WTC11 (cell line): Measurements from ENCODE around the gene LGALS16. TPM values are rescaled to one million over a fixed set of nuclear protein-coding genes. Genes with fewer than 3 reads are reported as not detected.

ENCODE experiments used
- ATAC-seq: fragments of 200-7000 bp; cut with Tn5 transposase; 2 replicates; pipeline ENCODE4 v1.10.0; 2021; ENCODE audit warnings: mild to moderate bottlenecking, moderate library complexity
- Bru-seq: library from RNA; stranded (reverse); fragments of 400-500 nt; gene quantifications from one replicate; lab custom pipeline; 2021; lab: Mats Ljungman, UMichigan
- CTCF ChIA-PET: fragments of 300-600 bp; sonication (Branson Sonifier 250); formaldehyde crosslinking; loops from one replicate; lab custom pipeline; 2021; ENCODE audit warnings: antibody characterized with exemption; lab: Charles Lee
- POLR2A ChIA-PET: fragments of 350-600 bp; sonication (Branson Sonifier 250); formaldehyde crosslinking; loops from one replicate; lab custom pipeline; 2021; ENCODE audit warnings: antibody characterized with exemption; lab: Charles Lee
- DNase-seq: peaks from one replicate; pipeline ENCODE4 v3.0.0; 2021; ENCODE audit warnings: low spot score
- H3K27ac Mint-ChIP-seq: 2 replicates; pipeline ENCODE4 v1.8.0; 2021; ENCODE audit warnings: mixed read lengths
- H3K27me3 Mint-ChIP-seq: 2 replicates; pipeline ENCODE4 v1.8.0; 2021; ENCODE audit warnings: low read depth, mild to moderate bottlenecking, moderate library complexity, mixed read lengths
- H3K36me3 Mint-ChIP-seq: 2 replicates; pipeline ENCODE4 v1.8.0; 2021; ENCODE audit warnings: mixed read lengths
- H3K4me1 Mint-ChIP-seq: 2 replicates; pipeline ENCODE4 v1.8.0; 2022; ENCODE audit warnings: mixed read lengths
- H3K4me3 Mint-ChIP-seq: 2 replicates; pipeline ENCODE4 v1.8.0; 2021; ENCODE audit warnings: mild to moderate bottlenecking, moderate library complexity, mixed read lengths
- H3K9me3 Mint-ChIP-seq: 2 replicates; pipeline ENCODE4 v1.8.0; 2021; ENCODE audit warnings: mixed read lengths
- AR ChIP-seq: fragments of 250-450 bp; sonication (Bioruptor Pico); IDR thresholded peaks from 2 replicates; pipeline ENCODE4 v1.9.0; 2021; ENCODE audit warnings: mild to moderate bottlenecking
- CDX4 ChIP-seq: fragments of 250-450 bp; sonication (Bioruptor Pico); IDR thresholded peaks from 2 replicates; pipeline ENCODE4 v1.9.0; 2021; ENCODE audit warnings: moderate library complexity, mild to moderate bottlenecking, inconsistent platforms, borderline replicate concordance
- E2F1 ChIP-seq: sonication (generic); formaldehyde crosslinking; IDR thresholded peaks from 2 replicates; pipeline ENCODE4 v1.8.0; 2022; ENCODE audit warnings: mild to moderate bottlenecking, missing genetic modification reagents
- E2F5 ChIP-seq: sonication (generic); formaldehyde crosslinking; IDR thresholded peaks from 2 replicates; pipeline ENCODE4 v1.8.1; 2022; ENCODE audit warnings: mild to moderate bottlenecking, moderate library complexity, missing genetic modification reagents
- ERG ChIP-seq: fragments of 250-450 bp; sonication (Bioruptor Pico); IDR thresholded peaks from 2 replicates; pipeline ENCODE4 v1.8.0; 2021; ENCODE audit warnings: mild to moderate bottlenecking
- FOXP4 ChIP-seq: sonication (generic); formaldehyde crosslinking; IDR thresholded peaks from 2 replicates; pipeline ENCODE4 v1.8.0; 2022; ENCODE audit warnings: mild to moderate bottlenecking, missing genetic modification reagents
- MYBL2 ChIP-seq: sonication (generic); formaldehyde crosslinking; IDR thresholded peaks from 2 replicates; pipeline ENCODE4 v1.8.1; 2023; ENCODE audit warnings: mild to moderate bottlenecking, moderate library complexity, missing genetic modification reagents
- OVOL2 ChIP-seq: fragments of 250-450 bp; sonication (Bioruptor Pico); IDR thresholded peaks from 2 replicates; pipeline ENCODE4 v1.9.0; 2021; ENCODE audit warnings: mild to moderate bottlenecking, borderline replicate concordance
- PRRX2 ChIP-seq: fragments of 250-450 bp; sonication (Bioruptor Pico); IDR thresholded peaks from 2 replicates; pipeline ENCODE4 v1.8.0; 2021; ENCODE audit warnings: mild to moderate bottlenecking
- TCF7 ChIP-seq: sonication (generic); formaldehyde crosslinking; IDR thresholded peaks from 2 replicates; pipeline ENCODE4 v1.8.0; 2022; ENCODE audit warnings: mild to moderate bottlenecking, low read depth, missing genetic modification reagents, moderate library complexity
- TP53 ChIP-seq: sonication (generic); formaldehyde crosslinking; IDR thresholded peaks from 2 replicates; pipeline ENCODE4 v1.8.1; 2023; ENCODE audit warnings: mild to moderate bottlenecking, missing genetic modification reagents
- ZBTB21 ChIP-seq: sonication (generic); formaldehyde crosslinking; IDR thresholded peaks from 2 replicates; pipeline ENCODE4 v1.8.1; 2023; ENCODE audit warnings: mild to moderate bottlenecking, missing genetic modification reagents, borderline replicate concordance
- ZNF121 ChIP-seq: sonication (generic); formaldehyde crosslinking; IDR thresholded peaks from 2 replicates; pipeline ENCODE4 v1.8.0; 2023; ENCODE audit warnings: missing genetic modification reagents
- ZNF532 ChIP-seq: fragments of 250-450 bp; sonication (Bioruptor Pico); IDR thresholded peaks from 2 replicates; pipeline ENCODE4 v1.9.0; 2021; ENCODE audit warnings: mild to moderate bottlenecking, borderline replicate concordance
- long read RNA-seq, 3 experiments: library from RNA in 1 of 3; library from capped mRNA in 1 of 3; library from polyadenylated mRNA in 1 of 3; unstranded in 2 of 3; stranded (forward) in 1 of 3; transcript quantifications; one replicate each; pipeline ENCODE4 v2.0.0, GENCODE V29; 2021
- total RNA-seq: library from RNA; stranded (reverse); gene quantifications from 3 replicates; pipeline ENCODE4 v1.2.3, GENCODE V29; 2021

The LGALS16 gene
- total RNA-seq, result not detected in 3 replicates
- not detected for Bru-seq, nascent RNA
- long read RNA-seq, experiment 1, result 0 reads
- long read RNA-seq, experiment 2, result 0 reads
- long read RNA-seq, experiment 3, result 0 reads

- H3K27me3 Mint-ChIP-seq, result peaks cover 74% of the 10 kb centered on the region
- H3K27ac Mint-ChIP-seq, result no peak within 1 kb of the TSS
- TF ChIP-seq FOXP4 (CRISPR knock-in tag) (no peak), MYBL2 (CRISPR knock-in tag) (no peak), PRRX2 (no peak), CDX4 (CRISPR knock-in tag) (no peak), ZBTB21 (CRISPR knock-in tag) (no peak), AR (CRISPR knock-in tag) (no peak), E2F5 (CRISPR knock-in tag) (no peak), ZNF532 (CRISPR knock-in tag) (no peak), TP53 (no peak), ERG (CRISPR knock-in tag) (no peak), E2F1 (CRISPR knock-in tag) (no peak), OVOL2 (CRISPR knock-in tag) (no peak), ZNF121 (CRISPR knock-in tag) (no peak), TCF7 (CRISPR knock-in tag) (no peak)
- ATAC-seq, result no peak
- H3K9me3 Mint-ChIP-seq, result no peaks in the 10 kb centered on the region
- no peaks in the 10 kb centered on the region for H3K4me1 Mint-ChIP-seq
- DNase-seq, result no peak
- POLR2A ChIA-PET, result no interaction called here
- CTCF ChIA-PET, result no interaction called here
- H3K4me3 Mint-ChIP-seq, result no peak within 1 kb of the TSS
- H3K36me3 Mint-ChIP-seq, result no peaks in the 10 kb centered on the region
These were observed at the start of gene LGALS16 for GRCh38 chr19:39655613-39656012. LGALS16 (plus strand) TSS chr19:39655913; CDS start chr19:39655962, 49 bp downstream.
